HG03354 (cell line): ENCODE measurements around the gene ABCA2.

Experiments used
- ATAC-seq: cut with Tn5 transposase; IDR thresholded peaks from one replicate; pipeline ENCODE4 v1.9.1; 2021; ENCODE audit warnings: mild to moderate bottlenecking; ENCODE audit not compliant: unreplicated experiment, poor library complexity, severe bottlenecking

The ABCA2 gene

DNA sequence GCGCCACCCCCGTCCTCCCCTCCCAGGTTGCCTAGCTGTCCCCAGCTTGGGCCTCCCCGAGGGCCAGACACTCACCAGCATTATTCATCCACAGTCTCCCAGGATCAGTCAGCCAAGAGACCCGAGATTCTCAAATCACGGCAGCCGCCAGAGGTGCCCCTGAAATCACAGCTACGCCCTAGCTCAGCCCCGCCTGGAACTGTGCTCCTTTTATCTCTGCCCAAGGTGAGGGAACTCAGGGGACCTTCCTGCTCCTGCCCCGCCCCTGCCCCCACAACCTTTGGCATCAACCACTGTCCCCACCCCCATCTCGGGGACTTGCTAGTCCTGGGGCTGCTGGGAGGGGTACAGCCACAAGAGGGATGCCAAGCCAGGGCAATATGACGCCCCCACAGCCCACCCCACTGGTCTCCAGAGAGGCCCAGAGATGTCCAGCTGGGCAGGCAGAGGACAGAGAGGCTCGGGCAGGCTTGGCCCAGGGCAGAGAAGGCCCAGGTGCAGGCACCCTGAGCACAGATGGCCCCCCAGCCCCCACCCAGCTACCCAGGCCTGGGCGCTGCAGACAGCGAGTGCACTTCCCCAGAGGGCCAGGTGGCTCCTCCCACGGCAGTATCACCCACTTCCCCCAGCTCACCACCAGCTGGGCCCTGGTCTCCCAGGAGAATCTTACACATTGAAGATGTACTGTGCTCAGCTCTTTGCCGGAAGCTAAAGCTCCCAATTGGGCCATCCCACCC, 4.0 kb upstream of the ABCA2 start, which contains the start of gene FUT7:
FUT7 (minus strand) TSS at position 185 of the 737 bp plus-strand sequence; CDS start at position 88, 97 bp downstream.
- ATAC-seq, result no peak

DNA sequence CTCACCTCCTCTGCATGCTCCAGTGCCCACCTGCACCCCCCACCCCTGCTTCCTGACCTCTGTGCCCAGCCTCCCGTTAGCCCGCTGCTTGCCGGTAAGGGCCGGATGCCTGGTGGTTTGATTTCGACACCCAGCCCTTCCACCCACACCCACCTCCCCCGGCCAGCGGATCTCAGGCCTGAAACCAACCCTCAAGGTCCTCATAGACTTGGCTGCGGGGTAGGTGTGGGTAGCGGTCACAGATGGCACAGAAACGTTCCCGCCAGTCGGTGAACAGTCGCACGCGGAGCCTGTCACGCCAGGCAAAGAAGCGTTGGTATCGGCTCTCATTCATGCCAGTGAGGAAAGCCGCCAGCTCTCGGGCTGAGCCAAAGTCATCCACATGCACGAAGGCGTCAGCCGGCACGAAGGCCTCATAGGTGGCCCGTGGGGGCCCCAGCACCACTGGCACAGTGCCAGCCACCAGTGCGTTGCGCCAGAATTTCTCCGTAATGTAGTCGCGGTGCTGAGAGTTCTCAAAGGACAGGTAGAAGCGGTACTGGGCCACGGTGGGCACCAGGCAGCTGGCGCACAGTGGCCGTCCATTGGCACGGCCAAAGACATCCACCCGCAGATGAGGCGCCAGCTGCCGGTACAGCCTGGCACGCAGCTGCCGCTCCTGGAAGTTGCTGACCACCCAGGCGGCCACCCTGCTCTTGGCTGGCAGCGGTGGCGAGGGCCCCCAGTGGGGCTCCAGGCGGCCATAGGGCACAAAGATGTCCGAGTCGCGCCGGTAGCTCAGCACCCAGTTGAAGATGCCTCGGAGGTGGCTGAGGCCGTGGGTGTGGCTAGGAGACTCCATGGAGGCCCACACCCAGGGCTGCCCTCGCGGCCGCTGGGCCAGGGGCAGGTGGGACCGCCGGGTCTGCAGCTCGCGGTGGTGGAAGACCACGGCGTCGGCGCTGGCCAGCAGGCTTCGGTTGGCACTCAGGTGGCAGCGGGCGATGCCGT, 2.8 kb upstream of the ABCA2 start:
- ATAC-seq, result no peak

DNA sequence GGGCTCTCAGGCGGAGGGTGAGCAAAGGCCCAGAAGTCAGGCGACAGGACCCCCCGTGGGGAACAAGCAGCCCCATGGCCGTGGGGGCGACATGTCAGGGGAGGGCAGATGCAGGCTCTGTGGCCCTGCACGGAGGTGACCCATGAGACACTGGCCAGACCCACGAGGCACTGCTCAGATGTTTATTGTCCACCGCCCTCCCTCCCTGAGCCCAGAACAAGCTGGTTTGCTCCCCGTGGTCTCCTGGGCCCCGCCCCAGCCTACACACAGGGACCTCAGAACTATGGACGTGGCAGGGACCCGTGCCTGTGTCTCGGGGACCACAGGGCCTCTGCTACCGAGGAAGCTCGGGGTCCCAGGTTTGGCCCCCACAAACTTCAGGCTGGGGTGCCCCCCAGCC, 2.0 kb upstream of the ABCA2 start:
- ATAC-seq, result no peak

- peak; percentile 45 for ATAC-seq
Observed at GRCh38 chr9:137029058-137029936, 1.3 kb upstream of the ABCA2 start.

DNA sequence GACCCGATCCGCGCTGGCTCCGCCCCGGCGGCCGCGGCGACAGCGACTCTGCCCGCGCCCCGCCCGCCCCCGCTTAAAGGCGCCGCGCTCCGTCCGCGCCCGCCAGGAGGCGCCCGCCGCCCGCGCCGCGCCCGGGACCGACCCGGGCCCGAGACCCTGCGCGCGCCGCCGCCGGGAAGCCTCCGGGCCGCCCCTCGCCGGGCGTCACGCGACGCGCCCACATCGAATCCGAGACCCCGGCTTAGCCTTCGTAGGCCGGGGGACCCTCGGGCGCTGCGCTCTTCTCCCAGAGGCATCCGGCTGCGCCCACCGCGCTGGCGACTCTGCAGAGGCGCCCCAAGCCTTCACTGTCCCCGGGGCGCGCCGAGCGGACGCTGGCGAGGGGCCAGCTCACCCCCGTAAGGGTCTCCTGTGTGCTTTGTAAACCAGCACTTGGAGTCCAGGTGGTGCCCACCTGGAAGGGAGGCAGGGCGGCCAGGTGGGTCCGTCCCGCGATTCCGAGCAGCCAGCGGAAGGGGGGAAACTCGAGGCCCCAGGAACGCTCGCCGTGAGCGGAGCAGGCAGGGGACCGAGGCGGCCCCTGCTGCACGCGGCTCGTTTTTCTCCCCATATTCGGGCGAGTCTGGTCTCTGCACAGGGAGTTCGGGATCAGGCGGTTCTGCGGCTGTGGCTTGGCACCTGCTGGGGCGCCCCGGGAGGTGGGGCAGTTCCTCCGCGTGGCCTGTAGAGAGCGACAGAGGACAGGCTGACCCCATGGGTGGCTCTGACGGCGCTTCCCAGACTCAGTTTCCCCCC, 423 bp upstream of the ABCA2 start:
- ATAC-seq, result peak; percentile 50

GRCh38 chr9:137026828-137027227, 1.2 kb downstream of the ABCA2 start:
- no peak for ATAC-seq

DNA sequence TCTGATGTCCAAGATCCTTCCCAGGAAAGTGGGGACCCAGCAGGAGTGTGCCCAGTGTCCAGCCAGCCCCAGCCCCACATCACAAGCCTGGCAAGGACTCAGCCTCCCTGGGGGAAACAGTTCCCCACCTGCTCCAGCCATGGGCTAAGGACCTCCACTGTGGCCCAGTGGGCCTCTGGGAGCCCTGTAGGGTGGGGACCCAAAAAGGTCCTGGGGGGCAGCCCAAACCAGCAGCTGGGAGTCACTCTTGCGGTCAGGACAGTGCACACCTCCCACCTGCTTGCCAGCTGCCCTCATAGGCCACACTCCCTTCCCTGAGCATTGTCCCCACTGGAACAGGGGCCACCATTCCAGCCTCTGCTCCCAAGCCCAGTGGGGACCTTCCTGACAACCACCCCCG, 1.7 kb downstream of the ABCA2 start:
- no peak for ATAC-seq

DNA sequence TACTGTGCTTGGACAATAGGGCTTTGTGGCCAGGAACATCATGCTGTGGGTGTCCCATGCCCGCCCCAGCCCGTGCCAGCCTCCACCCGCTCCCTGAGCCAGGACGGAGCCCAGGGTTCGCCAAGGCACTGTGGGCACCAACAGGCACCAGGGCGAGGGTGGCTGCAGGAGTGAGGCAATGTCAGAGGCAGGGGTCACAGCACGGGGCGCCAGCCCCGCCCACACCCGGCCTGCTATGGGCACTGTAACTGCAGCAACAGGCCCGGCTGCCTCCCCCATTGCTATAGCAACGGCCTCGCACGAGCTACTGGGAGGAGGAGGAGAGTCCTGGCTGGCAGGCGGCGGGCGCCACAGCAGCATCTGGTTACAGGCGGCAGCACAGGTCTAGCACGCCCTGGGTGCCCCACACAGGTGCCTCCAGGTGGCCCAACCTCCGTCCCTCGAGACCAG, 2.5 kb downstream of the ABCA2 start:
- no peak for ATAC-seq

DNA sequence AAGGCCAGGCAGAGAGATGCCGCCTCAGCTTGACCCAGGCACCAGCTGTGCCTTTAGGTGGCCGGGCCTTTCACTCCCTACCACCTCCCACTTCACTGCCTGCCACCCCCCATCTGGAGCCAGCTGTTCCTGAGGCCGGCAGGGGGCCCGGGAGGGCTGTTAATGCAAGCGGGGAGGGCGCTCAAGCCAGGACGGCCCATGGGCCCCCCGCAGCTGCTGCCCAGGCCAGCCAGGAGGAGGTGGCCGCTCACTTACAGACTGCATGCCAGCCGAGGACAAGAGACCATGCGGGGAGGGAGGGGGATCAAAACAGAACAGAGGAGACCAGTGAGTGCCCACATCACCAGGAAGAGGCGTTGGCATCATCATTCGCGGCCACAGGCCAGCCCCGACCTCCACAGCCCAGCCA, 4.5 kb downstream of the ABCA2 start:
- no peak for ATAC-seq

DNA sequence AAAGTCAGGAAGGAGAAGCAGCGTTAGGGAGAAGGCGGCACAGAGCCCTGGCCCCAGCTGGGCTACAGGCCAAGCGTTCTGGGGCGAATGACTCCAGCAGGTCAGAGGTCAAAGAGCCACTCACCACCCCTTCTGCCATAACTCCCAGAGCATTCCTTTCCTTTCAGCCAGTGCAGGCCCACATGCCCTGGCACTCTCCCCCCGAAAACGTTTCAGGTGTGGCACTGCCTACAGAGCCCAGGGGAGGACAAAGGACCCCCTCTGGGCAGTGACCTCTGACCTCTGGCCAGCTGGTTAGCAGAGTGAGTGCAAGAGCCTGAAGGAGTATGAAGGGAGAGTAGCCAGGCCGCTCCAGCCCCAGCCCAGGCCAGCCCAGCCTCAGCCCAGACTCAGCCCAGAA, 4.9 kb downstream of the ABCA2 start:
- ATAC-seq, result no peak

- no peak for ATAC-seq
Observed at GRCh38 chr9:137022662-137023008, 5.4 kb downstream of the ABCA2 start.

DNA sequence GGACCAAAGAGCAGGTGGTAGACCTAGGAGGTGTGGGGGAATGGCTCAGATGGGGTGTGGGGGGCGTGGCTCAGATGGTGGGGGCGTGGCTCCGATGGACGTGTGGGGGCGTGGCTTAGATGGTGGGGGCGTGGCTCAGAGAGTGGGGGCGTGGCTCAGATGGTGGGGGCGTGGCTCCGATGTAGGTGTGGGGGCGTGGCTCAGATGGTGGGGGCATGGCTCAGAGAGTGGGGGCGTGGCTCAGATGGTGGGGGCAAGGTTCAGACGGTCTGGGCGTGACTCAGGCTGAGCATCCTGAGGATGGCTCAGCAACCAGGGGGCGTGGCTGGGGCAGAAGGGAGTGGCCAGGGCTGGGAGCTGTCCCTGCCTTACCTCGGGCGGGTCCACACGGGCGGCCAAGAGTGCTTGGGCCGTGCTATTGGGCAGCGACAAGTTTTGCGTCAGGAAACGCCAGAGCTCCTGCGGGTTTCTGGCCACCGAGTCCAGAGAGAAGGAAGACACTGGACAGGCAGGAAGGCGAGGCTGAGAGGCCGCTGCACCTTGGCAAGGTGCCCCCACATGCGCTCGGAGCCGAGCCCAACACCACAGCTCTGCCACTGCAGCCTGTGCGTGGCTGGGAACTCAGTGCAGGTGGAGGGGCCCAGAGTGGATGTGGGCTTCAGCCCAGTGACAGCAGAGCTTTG, 5.9 kb downstream of the ABCA2 start:
- ATAC-seq, result no peak

GRCh38 chr9:137021568-137021978, 6.5 kb downstream of the ABCA2 start:
- no peak for ATAC-seq

DNA sequence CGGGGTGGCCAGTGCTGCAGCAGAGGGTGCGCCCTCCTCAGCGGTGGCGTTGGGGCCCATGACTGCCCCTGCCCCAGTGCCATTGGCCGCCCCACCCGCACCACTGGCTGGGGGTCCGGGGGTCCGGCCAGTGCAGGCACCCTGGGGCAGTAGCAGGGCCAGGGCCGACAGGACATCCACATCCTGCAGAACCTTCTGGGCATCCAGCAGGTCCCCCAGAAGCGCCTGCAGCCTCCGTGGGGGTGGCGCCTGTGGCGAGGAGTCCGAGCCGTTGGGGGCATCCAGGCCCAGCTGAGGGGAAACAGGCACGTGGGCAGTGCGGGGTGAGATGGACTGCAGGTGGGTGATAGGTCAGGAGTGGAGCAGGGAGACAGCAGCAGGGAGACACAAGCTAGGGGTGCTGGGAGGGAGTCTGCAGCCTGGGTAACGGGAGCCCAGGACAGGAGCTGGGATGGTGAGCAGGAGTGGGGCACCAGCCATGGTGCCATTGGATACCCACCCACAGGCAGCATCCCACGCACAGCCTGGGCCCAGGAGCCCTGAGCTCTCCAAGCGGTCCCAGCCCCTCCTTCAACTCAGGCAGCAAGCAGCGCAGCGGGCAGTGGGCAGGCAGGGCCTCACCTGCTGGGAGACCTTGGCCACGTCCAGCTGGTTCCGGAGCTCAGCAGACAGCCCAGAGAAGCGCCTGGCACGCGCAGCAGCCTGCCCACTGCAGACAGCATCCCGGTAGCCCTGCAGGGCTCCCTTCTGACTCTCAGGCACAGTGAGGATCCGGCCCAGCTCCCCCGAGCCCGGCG, 7.1 kb downstream of the ABCA2 start:
- no peak for ATAC-seq

GRCh38 chr9:137019891-137020683, 8.0 kb downstream of the ABCA2 start:
- no peak for ATAC-seq

GRCh38 chr9:137018761-137019559, 9.1 kb downstream of the ABCA2 start:
- no peak for ATAC-seq
